ENCODE data around the gene SNTB2. TPM values are rescaled to one million over a fixed set of nuclear protein-coding genes. Genes with fewer than 3 reads are reported as not detected.

Gene SNTB2
- total and polyA plus RNA-seq, 2 of the 8 experiments (the other 6 are each of a cell fraction or from before 2014, with no cell fraction given): 6.0 to 16.1 TPM

GRCh38 chr16:69166946-69167930 is 19.7 kb upstream of the SNTB2 start:
- DNase-seq (ENCODE audit: low read depth in 1 of 2, low spot score in 2 of 2): no peak
- no peak overlapping the region for H2BK5ac ChIP-seq (ENCODE audit: low read depth, low read length)
- no peak overlapping the region for H2BK12ac ChIP-seq (ENCODE audit: low read depth, low read length)
- H4K20me1 ChIP-seq (replicated peaks in 1 of 2; ENCODE audit: control insufficient read depth in 1 of 2, insufficient read depth in 2 of 2, low read length in 2 of 2): no peaks in the 10 kb centered on the region
- H3K4me2 ChIP-seq (ENCODE audit: insufficient read depth in 1 of 2, low read depth in 2 of 2, low read length in 2 of 2): no peak overlapping the region
- WGBS, 2 experiments (ENCODE audit: extremely low coverage in 1 of 2, insufficient coverage in 1 of 2, insufficient read length in 1 of 2, insufficient replicate concordance in 2 of 2, low coverage in 1 of 2, low lambda C conversion rate in 2 of 2, missing lambda C conversion rate in 1 of 2): 95% methylated on average over 7 of the region's 7 CpGs; no CpG with 5 or more reads in 1 of the 2 experiments
- no peak overlapping the region for H3K56ac ChIP-seq (replicated peaks; ENCODE audit: insufficient read length, low read depth, low read length)
- no peak overlapping the region for H2BK15ac ChIP-seq (ENCODE audit: low read length)
- ChIA-PET POLR2A (ENCODE audit: partially characterized antibody) (interaction anchor here (0.9 to 1.5 kb wide), 6 partner anchors 10 to 159 kb away, joined by 3 to 6 read pairs (median 3); no protein-coding TSS in a partner anchor), CTCF (ENCODE audit: partially characterized antibody) (interaction anchor here (0.6 to 6.9 kb wide), 8 partner anchors 11 to 905 kb away, joined by 3 to 50 read pairs (median 5); no protein-coding TSS in a partner anchor)
- H2BK20ac ChIP-seq (ENCODE audit: low read length): no peak overlapping the region
- no peak overlapping the region for H3K14ac ChIP-seq (ENCODE audit: insufficient read length)
- no peaks in the 10 kb centered on the region for H3K27me3 ChIP-seq (replicated peaks in 1 of 4; ENCODE audit: control insufficient read depth in 3 of 4, extremely low read depth in 1 of 4, insufficient read depth in 3 of 4, low read length in 3 of 4)
- no peak for TF ChIP-seq SP1 (IDR thresholded peaks at IDR 0.05; ENCODE audit: low read depth, low read length)
- no peak for TF ChIP-seq GTF2F1 (IDR thresholded peaks at IDR 0.05; ENCODE audit: borderline replicate concordance, low read depth, low read length)
- TF ChIP-seq RAD21 (IDR thresholded peaks at IDR 0.05 in 1 of 2, conservative IDR thresholded peaks at IDR 0.05 in 1 of 2; ENCODE audit: low read depth in 2 of 2, low read length in 2 of 2): no peak
- no peak for TF ChIP-seq YY1 (IDR thresholded peaks at IDR 0.05; ENCODE audit: low read depth, low read length)
- TF ChIP-seq JUN (IDR thresholded peaks at IDR 0.05; ENCODE audit: low read depth, low read length): no peak
- no peak for TF ChIP-seq CHD1 (IDR thresholded peaks at IDR 0.05; ENCODE audit: low read depth, low read length)
- no peak for TF ChIP-seq KDM4A (IDR thresholded peaks at IDR 0.05; ENCODE audit: low read depth, low read length, severe bottlenecking)
- TF ChIP-seq TEAD4 (IDR thresholded peaks at IDR 0.05; ENCODE audit: low read depth, low read length): no peak
- no peak for TF ChIP-seq EGR1 (IDR thresholded peaks at IDR 0.05; ENCODE audit: borderline replicate concordance, low read depth, low read length)
- no peak overlapping the region for H3K4ac ChIP-seq (replicated peaks; ENCODE audit: insufficient read length, low read depth, low read length)
- H3K27ac ChIP-seq (ENCODE audit: low read depth, low read length): no peak overlapping the region
- H3K23me2 ChIP-seq (ENCODE audit: low read depth, low read length): no peaks in the 10 kb centered on the region
- H4K8ac ChIP-seq (ENCODE audit: extremely low read depth, insufficient read depth, low read length): no peak overlapping the region
- no peak overlapping the region for H3K18ac ChIP-seq (ENCODE audit: extremely low read depth, low read length)
- no peak overlapping the region for H2AFZ ChIP-seq (ENCODE audit: low read length)
- no peaks in the 10 kb centered on the region; a peak in 1 of 7 replicates for H3K4me1 ChIP-seq (replicated peaks in 1 of 4; ENCODE audit: control insufficient read depth in 3 of 4, insufficient read depth in 4 of 4, low read length in 3 of 4)
- no peak overlapping the region for H2AK5ac ChIP-seq (ENCODE audit: low read depth, low read length)
- H3K79me2 ChIP-seq (ENCODE audit: control insufficient read depth in 1 of 2, insufficient read depth in 2 of 2, low read length in 2 of 2): no peaks in the 10 kb centered on the region
- peaks cover 27 to 63% (median 48%) of the 10 kb centered on the region in 4 experiments for H3K36me3 ChIP-seq (ENCODE audit: control insufficient read depth in 2 of 4, insufficient read depth in 4 of 4, low read length in 3 of 4)
- no peak overlapping the region for H2BK120ac ChIP-seq (replicated peaks; ENCODE audit: low read depth, low read length)
- FAIRE-seq: no peak
- H3K23ac ChIP-seq (ENCODE audit: insufficient read length): no peak overlapping the region
- no peaks in the 10 kb centered on the region for H3K9me3 ChIP-seq (ENCODE audit: insufficient read depth in 2 of 2, low read depth in 1 of 2, low read length in 1 of 2)
- H4K5ac ChIP-seq (ENCODE audit: insufficient read length, low read depth, low read length): no peak overlapping the region
- no peak overlapping the region for H3K4me3 ChIP-seq (ENCODE audit: extremely low read depth in 1 of 4, insufficient read depth in 2 of 4, low read depth in 3 of 4, low read length in 4 of 4)
- no peaks in the 10 kb centered on the region for H3K79me1 ChIP-seq (ENCODE audit: low read depth, low read length)
- no peak overlapping the region for H3K9ac ChIP-seq (replicated peaks in 1 of 4; ENCODE audit: extremely low read depth in 1 of 4, low read depth in 3 of 4, low read length in 3 of 4)
- no peak overlapping the region for H4K91ac ChIP-seq (replicated peaks; ENCODE audit: insufficient read length, low read length)
